ENCODE data around the gene SKIC8. TPM values are rescaled to one million over a fixed set of nuclear protein-coding genes. Genes with fewer than 3 reads are reported as not detected.

SKIC8 gene
- total and polyA plus RNA-seq, 2 of the 13 experiments (the other 11 are each of a cell fraction or from before 2014, with no cell fraction given) = 69.5 to 70.6 TPM

DNA sequence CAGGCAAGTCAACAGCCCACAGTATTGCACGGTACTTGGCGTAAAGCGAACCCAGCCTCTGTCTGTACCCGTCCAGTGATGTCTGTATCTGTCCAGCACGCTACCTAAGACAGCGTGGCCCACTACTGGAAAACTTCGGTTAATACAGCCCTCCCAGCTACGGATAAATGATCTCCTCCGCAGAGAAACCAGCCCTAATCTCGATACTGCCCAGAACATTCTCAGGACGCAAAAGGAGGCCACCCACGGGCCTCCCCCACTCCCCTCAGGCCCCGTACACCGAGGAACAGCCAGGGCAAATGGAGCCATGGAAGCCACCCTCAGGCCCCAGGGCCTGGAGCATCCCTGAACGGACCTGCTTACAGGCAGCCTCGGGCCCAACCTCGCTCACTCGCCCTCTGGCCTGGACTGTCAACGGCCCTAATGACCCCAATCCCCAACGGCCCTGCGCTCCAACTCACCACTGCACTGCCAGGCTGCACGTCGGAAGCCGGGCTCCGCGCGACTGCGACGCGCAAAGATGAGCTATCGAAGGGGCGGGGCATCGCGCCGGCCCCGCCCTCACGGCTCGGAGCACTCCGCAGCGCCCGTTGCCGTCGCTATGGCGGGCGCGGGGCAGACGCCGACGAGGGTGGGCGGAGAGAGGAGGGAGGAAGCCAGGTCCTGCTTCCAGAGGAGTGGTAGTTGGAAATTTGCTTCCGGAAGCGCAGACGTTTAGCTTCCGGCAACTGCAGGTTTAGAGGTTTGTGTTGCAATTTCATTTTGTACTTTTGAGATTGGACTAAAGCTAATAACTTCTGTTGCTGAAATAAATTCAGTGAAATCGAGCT lies at the start of gene SKIC8 (continued):
- TF ChIP-seq NFAT5 (CRISPR knock-in tag; IDR thresholded peaks at IDR 0.05) = no peak
- 0 out of 2 replicates have a peak, but pooled peaks have one; percentile 60 for TF ChIP-seq TOPORS (CRISPR knock-in tag; IDR thresholded peaks at IDR 0.05)
- peak; percentile 65 for TF ChIP-seq ESRRA (CRISPR knock-in tag; IDR thresholded peaks at IDR 0.05; ENCODE audit: low read depth)
- peak; percentile 64 for TF ChIP-seq NFYB (CRISPR knock-in tag; IDR thresholded peaks at IDR 0.05)
- TF ChIP-seq HCFC1 (IDR thresholded peaks at IDR 0.05; ENCODE audit: low read depth, low read length) = peak; percentile 61
- peak; percentile 100 for TF ChIP-seq ZNF777 (CRISPR knock-in tag; IDR thresholded peaks at IDR 0.05)
- TF ChIP-seq KDM5B (CRISPR knock-in tag; IDR thresholded peaks at IDR 0.05; ENCODE audit: borderline replicate concordance) = peak; percentile 82; the same call in 1 of the 2 replicates
- no peak; the same call in 1 of the 2 replicates for TF ChIP-seq HOMEZ (CRISPR knock-in tag; IDR thresholded peaks at IDR 0.05; ENCODE audit: low read depth)
- 0 out of 2 replicates have a peak, but pooled peaks have one; percentile 75 for TF ChIP-seq ZNF598 (CRISPR knock-in tag; IDR thresholded peaks at IDR 0.05; ENCODE audit: borderline replicate concordance)
- no peak for TF ChIP-seq KLF9 (CRISPR knock-in tag; IDR thresholded peaks at IDR 0.05; ENCODE audit: low read depth)
- no peak for TF ChIP-seq ATF6 (CRISPR knock-in tag; conservative IDR thresholded peaks at IDR 0.05)
- TF ChIP-seq SPEN (CRISPR knock-in tag; IDR thresholded peaks at IDR 0.05; ENCODE audit: low read depth) = peak; percentile 92
- no peak for TF ChIP-seq GZF1 (CRISPR knock-in tag; IDR thresholded peaks at IDR 0.05)
- TF ChIP-seq IRX3 (CRISPR knock-in tag; IDR thresholded peaks at IDR 0.05; ENCODE audit: borderline replicate concordance, low read depth) = no peak
- 0 out of 2 replicates have a peak, but pooled peaks have one; percentile 62 for TF ChIP-seq NRL (CRISPR knock-in tag; IDR thresholded peaks at IDR 0.05; ENCODE audit: borderline replicate concordance)
- no peak for TF ChIP-seq RARG (CRISPR knock-in tag; IDR thresholded peaks at IDR 0.05; ENCODE audit: low read depth)
- TF ChIP-seq SCMH1 (CRISPR knock-in tag; IDR thresholded peaks at IDR 0.05; ENCODE audit: borderline replicate concordance) = no peak
- TF ChIP-seq SNRNP70 (IDR thresholded peaks at IDR 0.05; ENCODE audit: low read depth, low read length) = no peak
- no peak for TF ChIP-seq ZNF326 (CRISPR knock-in tag; IDR thresholded peaks at IDR 0.05; ENCODE audit: borderline replicate concordance)
- no peak for TF ChIP-seq LCORL (IDR thresholded peaks at IDR 0.05)
- no peak for TF ChIP-seq LCORL (CRISPR knock-in tag; IDR thresholded peaks at IDR 0.05)
- TF ChIP-seq SIX4 (CRISPR knock-in tag; IDR thresholded peaks at IDR 0.05) = no peak
